HG02588 (cell line): ENCODE data around the gene GAGE1.
"Not testable (repeated sequence)": the region's sequence is repeated elsewhere in the genome, so short reads cannot be mapped to it uniquely, and the experiment has no call there.

ENCODE experiments used
- ATAC-seq: cut with Tn5 transposase; IDR thresholded peaks from one replicate; pipeline ENCODE4 v1.9.1; 2021; ENCODE audit warnings: mild to moderate bottlenecking, moderate library complexity; ENCODE audit not compliant: unreplicated experiment

The GAGE1 gene, protein sequence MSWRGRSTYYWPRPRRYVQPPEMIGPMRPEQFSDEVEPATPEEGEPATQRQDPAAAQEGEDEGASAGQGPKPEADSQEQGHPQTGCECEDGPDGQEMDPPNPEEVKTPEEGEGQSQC

DNA sequence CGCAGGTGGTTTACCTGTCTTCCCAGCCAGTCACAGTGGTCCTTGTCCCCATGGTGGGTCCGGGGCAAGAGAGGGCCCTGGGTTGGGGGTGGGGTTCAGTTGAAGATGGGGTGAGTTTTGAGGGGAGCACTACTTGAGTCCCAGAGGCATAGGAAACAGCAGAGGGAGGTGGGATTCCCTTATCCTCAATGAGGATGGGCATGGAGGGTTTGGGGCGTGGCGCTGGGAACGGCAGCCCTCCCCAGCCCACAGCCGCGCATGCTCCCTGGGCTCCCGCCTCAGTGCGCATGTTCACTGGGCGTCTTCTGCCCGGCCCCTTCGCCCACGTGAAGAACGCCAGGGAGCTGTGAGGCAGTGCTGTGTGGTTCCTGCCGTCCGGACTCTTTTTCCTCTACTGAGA, at the start of gene GAGE1:
Gene GAGE1 (plus strand): TSS at position 301 of the 400 bp plus-strand sequence. CDS start 1,155 bp downstream, outside the sequence.
- ATAC-seq, result not testable (repeated sequence)

DNA sequence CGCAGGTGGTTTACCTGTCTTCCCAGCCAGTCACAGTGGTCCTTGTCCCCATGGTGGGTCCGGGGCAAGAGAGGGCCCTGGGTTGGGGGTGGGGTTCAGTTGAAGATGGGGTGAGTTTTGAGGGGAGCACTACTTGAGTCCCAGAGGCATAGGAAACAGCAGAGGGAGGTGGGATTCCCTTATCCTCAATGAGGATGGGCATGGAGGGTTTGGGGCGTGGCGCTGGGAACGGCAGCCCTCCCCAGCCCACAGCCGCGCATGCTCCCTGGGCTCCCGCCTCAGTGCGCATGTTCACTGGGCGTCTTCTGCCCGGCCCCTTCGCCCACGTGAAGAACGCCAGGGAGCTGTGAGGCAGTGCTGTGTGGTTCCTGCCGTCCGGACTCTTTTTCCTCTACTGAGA, 47.8 kb upstream of the GAGE1 start, which contains the start of gene GAGE12E:
Gene GAGE12E (plus strand): TSS at position 301 of the 400 bp plus-strand sequence. CDS start 1,155 bp downstream, outside the sequence.
- ATAC-seq, result not testable (repeated sequence)

GRCh38 chrX:49560542-49560941, 38.3 kb upstream of the GAGE1 start, which contains the start of gene GAGE12F:
GAGE12F (plus strand) TSS chrX:49560842; CDS start chrX:49561997, 1,155 bp downstream.
- ATAC-seq, result not testable (repeated sequence)

DNA sequence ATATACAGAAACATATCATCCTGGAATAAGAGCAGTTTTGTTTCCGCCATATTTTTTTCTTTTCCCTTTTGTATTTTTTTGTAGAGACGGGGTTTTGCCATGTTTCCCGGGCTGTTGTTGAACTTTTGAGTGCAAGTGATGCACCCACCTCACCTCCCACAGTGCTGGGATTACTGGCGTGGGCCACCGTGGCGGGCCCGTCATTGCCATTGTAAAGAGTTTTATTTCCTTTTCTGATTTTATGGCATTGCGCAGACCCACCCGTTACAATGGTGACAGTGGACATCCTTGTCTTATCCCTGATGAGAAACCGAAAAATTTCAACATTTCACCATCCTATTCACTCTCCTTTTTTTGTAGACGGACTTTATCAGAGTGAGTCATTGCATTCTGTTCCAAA, 30.1 kb upstream of the GAGE1 start:
- not testable (repeated sequence) for ATAC-seq

DNA sequence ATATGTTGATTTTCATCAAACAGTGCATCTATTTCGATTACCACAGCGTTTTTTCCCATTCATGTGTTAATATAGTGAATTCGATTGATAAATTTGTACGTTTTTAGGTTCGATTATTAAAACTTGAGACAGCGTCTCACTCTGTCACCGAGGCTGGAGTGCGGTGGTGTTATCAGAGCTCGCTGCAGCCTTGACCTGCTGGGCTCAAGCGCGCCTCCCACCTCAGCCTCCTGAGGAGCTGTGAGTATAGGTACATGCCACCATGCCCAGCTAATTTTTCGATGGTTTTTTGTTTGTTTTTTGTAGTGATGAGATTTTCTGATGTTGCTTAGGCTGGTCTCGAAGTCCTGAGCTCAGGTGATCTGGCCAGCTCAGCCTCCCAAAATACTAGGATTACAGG, 29.7 kb upstream of the GAGE1 start:
- ATAC-seq, result not testable (repeated sequence)

GRCh38 chrX:49570100-49570499, 28.7 kb upstream of the GAGE1 start, which contains the start of gene GAGE12G:
GAGE12G (plus strand) TSS chrX:49570400; CDS start chrX:49571555, 1,155 bp downstream.
- ATAC-seq, result not testable (repeated sequence)

- ATAC-seq, result not testable (repeated sequence)
These were observed 19.2 kb upstream of the GAGE1 start, which contains the start of gene GAGE12H for GRCh38 chrX:49579649-49580048. GAGE12H (plus strand) TSS chrX:49579949; CDS start chrX:49581104, 1,155 bp downstream.

- ATAC-seq, result not testable (repeated sequence)
These were observed 9.6 kb upstream of the GAGE1 start, which contains the start of gene GAGE2A for GRCh38 chrX:49589196-49589595. GAGE2A (plus strand) TSS chrX:49589496; CDS start chrX:49590651, 1,155 bp downstream.

DNA sequence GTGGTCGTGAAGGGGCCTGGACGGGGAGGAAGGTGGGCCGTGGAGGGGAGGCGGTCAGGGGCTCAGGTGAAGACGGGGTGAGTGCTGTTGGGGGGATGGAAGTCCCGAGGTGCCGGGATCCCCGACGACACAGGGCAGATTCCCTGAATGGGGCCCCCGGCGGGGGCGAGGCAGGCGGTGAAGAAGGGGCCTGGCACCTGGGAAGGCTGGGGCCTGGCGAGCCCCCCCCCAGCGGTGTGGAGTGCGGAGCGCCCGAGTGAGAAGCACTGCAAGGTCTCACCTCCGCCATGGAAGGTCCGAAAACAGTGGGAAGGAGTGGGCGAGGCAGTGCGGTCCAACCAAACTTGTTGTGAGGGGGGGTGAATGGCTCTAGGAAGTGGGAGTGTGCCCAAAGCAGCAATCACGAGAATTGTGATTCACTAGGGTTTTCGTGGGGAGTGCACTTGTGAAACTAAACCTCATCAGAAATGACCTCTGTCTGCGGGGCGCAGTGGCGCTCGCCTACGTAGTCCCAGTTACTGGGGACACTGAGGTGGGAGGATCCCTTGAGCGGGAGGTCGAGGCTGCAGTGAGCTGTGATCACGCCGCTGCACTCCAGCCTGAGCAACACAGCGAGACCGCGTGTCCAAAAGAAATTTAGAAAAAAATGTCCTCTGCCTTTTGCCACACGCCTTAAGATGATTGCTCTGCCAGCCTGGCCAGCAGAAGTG, 8.9 kb upstream of the GAGE1 start:
- not testable (repeated sequence) for ATAC-seq

GRCh38 chrX:49590488-49590887, 8.3 kb upstream of the GAGE1 start:
- ATAC-seq, result not testable (repeated sequence)

DNA sequence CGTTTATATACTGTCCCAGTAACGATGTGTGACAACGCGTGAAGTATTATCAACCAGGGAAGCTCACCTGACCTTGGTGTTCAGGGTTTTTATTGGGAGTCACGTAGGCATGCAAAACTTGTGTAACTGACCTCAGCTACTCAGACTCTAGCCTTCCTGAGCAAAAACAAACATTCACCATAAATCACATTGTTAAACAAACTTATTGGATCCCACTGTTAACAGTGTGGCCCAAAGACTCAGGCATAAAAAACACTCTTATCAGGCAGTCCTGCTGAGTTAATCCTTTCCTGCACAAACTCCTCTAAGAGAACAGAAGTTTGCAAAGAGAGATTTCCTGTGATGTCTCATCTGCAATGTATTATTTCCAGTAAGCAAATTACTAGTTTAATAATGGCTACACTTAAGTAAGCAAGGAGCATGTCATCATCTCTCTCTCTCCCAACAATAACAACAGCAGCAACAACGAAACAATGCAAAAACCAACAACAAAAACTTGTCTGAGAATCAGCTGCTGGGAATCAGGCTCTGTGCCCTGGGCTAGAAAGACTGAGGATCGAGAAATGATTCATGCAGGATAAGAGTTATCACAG, 12.0 kb downstream of the GAGE1 start:
- no peak for ATAC-seq

- no peak for ATAC-seq
These were observed 19.8 kb downstream of the GAGE1 start for GRCh38 chrX:49618574-49618973.

GRCh38 chrX:49627086-49627777, 28.4 kb downstream of the GAGE1 start:
- no peak for ATAC-seq

DNA sequence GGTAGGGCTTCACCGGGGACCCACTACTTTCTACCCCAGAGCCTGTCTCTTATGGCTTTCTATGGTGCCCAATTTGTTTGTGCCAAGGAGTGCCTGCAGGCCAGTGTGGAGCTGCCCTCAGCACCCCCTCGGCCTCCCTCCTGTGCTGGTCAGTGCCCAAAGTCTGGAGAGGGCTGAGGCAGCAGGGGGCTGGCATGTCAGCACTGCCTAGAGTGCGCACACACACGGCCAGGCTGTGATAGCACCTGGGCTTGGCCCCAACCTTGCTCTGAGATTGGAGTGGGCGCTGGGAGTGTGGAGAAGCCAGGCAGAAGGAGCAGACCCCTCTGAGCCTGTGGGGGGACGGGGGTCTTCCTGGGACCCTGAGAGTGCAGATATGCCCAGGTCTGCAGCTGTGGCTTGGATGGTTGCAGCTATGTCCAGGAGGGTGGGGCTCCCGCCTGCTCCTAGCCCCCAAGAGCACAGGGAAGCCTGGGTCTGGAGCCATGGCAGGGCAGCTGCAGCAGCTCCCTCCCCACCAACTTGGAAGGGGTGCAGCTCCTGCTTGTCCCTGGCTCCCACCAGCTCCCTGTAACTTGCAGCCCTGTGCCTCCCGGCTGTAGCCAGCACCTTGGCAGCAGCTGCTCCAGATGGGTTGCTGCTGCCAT, 46.3 kb downstream of the GAGE1 start:
- no peak for ATAC-seq

- ATAC-seq, result no peak
These were observed 57.7 kb downstream of the GAGE1 start for GRCh38 chrX:49656533-49656932.
